Activated gamma-delta T cell treated with anti-CD3 and anti-CD28 coated beads, Interleukin-2, amount 50 U/mL, for 16 hours (primary cell): ENCODE results near the gene C1orf105.
"Not testable (repeated sequence)": the region's sequence is repeated elsewhere in the genome, so short reads cannot be mapped to it uniquely, and the experiment has no call there.

Experiments
- DNase-seq: peaks from one replicate; pipeline ENCODE4 v3.0.0-alpha.2; 2020; ENCODE audit warnings: low read depth

The C1orf105 gene

GRCh38 chr1:172420385-172420784 is at the start of gene C1orf105:
Gene C1orf105, plus strand, starts transcription at chr1:172420685. Its CDS starts 201 bp downstream, at chr1:172420886.
- no peak for DNase-seq

- DNase-seq: not testable (repeated sequence)
Observed at GRCh38 chr1:172371646-172372045, 48.8 kb upstream of the C1orf105 start.

GRCh38 chr1:172373864-172374263 is 46.6 kb upstream of the C1orf105 start:
- no peak for DNase-seq

- DNase-seq: no peak
Observed at GRCh38 chr1:172375211-172375631, 45.3 kb upstream of the C1orf105 start.

GRCh38 chr1:172376431-172376830 is 44.1 kb upstream of the C1orf105 start:
- no peak for DNase-seq

- no peak for DNase-seq
Observed at GRCh38 chr1:172377565-172377964, 42.9 kb upstream of the C1orf105 start.

GRCh38 chr1:172378109-172378760 is 42.2 kb upstream of the C1orf105 start:
- DNase-seq: no peak

GRCh38 chr1:172380441-172381244 is 39.8 kb upstream of the C1orf105 start:
- DNase-seq: peak; percentile 27

- no peak for DNase-seq
Observed at GRCh38 chr1:172381946-172382345, 38.5 kb upstream of the C1orf105 start.

GRCh38 chr1:172382406-172382805 is 38.1 kb upstream of the C1orf105 start:
- no peak for DNase-seq

GRCh38 chr1:172382990-172383389 is 37.5 kb upstream of the C1orf105 start:
- no peak for DNase-seq

GRCh38 chr1:172383536-172383935 is 36.9 kb upstream of the C1orf105 start:
- DNase-seq: no peak

- no peak for DNase-seq
Observed at GRCh38 chr1:172384656-172385055, 35.8 kb upstream of the C1orf105 start.

- DNase-seq: no peak
Observed at GRCh38 chr1:172386046-172386445, 34.4 kb upstream of the C1orf105 start.

GRCh38 chr1:172388490-172388889 is 32.0 kb upstream of the C1orf105 start:
- no peak for DNase-seq

GRCh38 chr1:172390301-172390682 is 30.2 kb upstream of the C1orf105 start:
- DNase-seq: no peak

GRCh38 chr1:172390683-172391551 is 29.6 kb upstream of the C1orf105 start:
- no peak for DNase-seq

- no peak for DNase-seq
Observed at GRCh38 chr1:172391976-172392375, 28.5 kb upstream of the C1orf105 start.

- DNase-seq: no peak
Observed at GRCh38 chr1:172393354-172393753, 27.1 kb upstream of the C1orf105 start.

- DNase-seq: peak; percentile 49
Observed at GRCh38 chr1:172394141-172394751, 26.2 kb upstream of the C1orf105 start.

GRCh38 chr1:172394811-172395210 is 25.7 kb upstream of the C1orf105 start:
- no peak for DNase-seq

- no peak for DNase-seq
Observed at GRCh38 chr1:172395576-172395975, 24.9 kb upstream of the C1orf105 start.
